Common myeloid progenitor, CD34-positive (primary cell): ENCODE data around the gene LRG1.

Experiments used
- CTCF ChIA-PET: fragments of 350-600 bp; sonication (Branson Sonifier 250); formaldehyde crosslinking; loops from one replicate; lab custom pipeline; 2021; ENCODE audit warnings: antibody characterized with exemption; lab: Charles Lee
- POLR2A ChIA-PET: fragments of 350-600 bp; sonication (Branson Sonifier 250); formaldehyde crosslinking; loops from one replicate; lab custom pipeline; 2021; ENCODE audit warnings: antibody characterized with exemption; lab: Charles Lee
- DNase-seq, 3 donors: peaks; one replicate each; pipeline versions ENCODE4 v3.0.0 to v3.0.0-alpha.2; 2013
- H3K27ac ChIP-seq, 2 experiments: 1 replicate in 1 of 2; 2 replicates in 1 of 2; pipeline ENCODE4 v1.7.0; 2013; ENCODE audit warnings: inconsistent platforms in 2 of 2, low read length in 2 of 2, mild to moderate bottlenecking in 2 of 2, low read depth in 1 of 2, moderate library complexity in 1 of 2; ENCODE audit not compliant: severe bottlenecking in 2 of 2, insufficient read depth in 1 of 2, poor library complexity in 1 of 2
- H3K27me3 ChIP-seq, 5 experiments: replicated peaks in 2 of 5; 1 replicate in 3 of 5; 2 replicates in 2 of 5; pipeline versions ENCODE4 v1.6.1 to v1.7.0; 2013; ENCODE audit warnings: low read length in 4 of 5, mild to moderate bottlenecking in 2 of 5, moderate library complexity in 2 of 5, inconsistent platforms in 1 of 5; ENCODE audit not compliant: insufficient read depth in 5 of 5, control insufficient read depth in 4 of 5
- H3K36me3 ChIP-seq, 4 experiments: 1 replicate in 2 of 4; 2 replicates in 2 of 4; pipeline versions ENCODE4 v1.6.1 to v1.7.0; 2013; ENCODE audit warnings: low read length in 3 of 4, control low read depth in 1 of 4, mild to moderate bottlenecking in 1 of 4; ENCODE audit not compliant: control insufficient read depth in 4 of 4, insufficient read depth in 4 of 4
- H3K4me1 ChIP-seq, 4 experiments: 1 replicate in 3 of 4; 2 replicates in 1 of 4; pipeline versions ENCODE4 v1.6.1 to v1.7.1; 2013; ENCODE audit warnings: low read length in 3 of 4, mild to moderate bottlenecking in 3 of 4, control low read depth in 1 of 4, inconsistent platforms in 1 of 4, moderate library complexity in 1 of 4; ENCODE audit not compliant: control insufficient read depth in 4 of 4, insufficient read depth in 4 of 4; ENCODE audit errors: control extremely low read depth in 1 of 4
- H3K4me3 ChIP-seq, 7 experiments: 1 replicate in 4 of 7; 2 replicates in 3 of 7; pipeline versions ENCODE4 v1.5.1 to v1.7.0; 2013; ENCODE audit warnings: mild to moderate bottlenecking in 7 of 7, low read length in 6 of 7, moderate library complexity in 6 of 7, inconsistent platforms in 2 of 7, low read depth in 2 of 7, control low read depth in 1 of 7; ENCODE audit not compliant: insufficient read depth in 4 of 7, control insufficient read depth in 1 of 7; ENCODE audit errors: extremely low read depth in 1 of 7
- H3K9me3 ChIP-seq, 5 experiments: 1 replicate in 4 of 5; 2 replicates in 1 of 5; pipeline versions ENCODE4 v1.6.1 to v1.7.1; 2013; ENCODE audit warnings: low read length in 4 of 5, mild to moderate bottlenecking in 2 of 5, inconsistent platforms in 1 of 5, low read depth in 1 of 5, moderate library complexity in 1 of 5; ENCODE audit not compliant: control insufficient read depth in 4 of 5, insufficient read depth in 2 of 5; ENCODE audit errors: control extremely low read depth in 1 of 5
- WGBS: methylation state at CpG from one replicate; pipeline ENCODE4 v1.1.5; 2013; ENCODE audit not compliant: insufficient coverage; 5-methylcytosine and 5-hydroxymethylcytosine counted together

Gene LRG1

GRCh38 chr19:4516939-4517300 lies 22.9 kb downstream of the LRG1 start:
- no peaks in the 10 kb centered on the region for H3K4me1 ChIP-seq
- no peaks in the 10 kb centered on the region for H3K27me3 ChIP-seq
- no peak overlapping the region for H3K4me3 ChIP-seq
- no peak for DNase-seq
- no peaks in the 10 kb centered on the region for H3K36me3 ChIP-seq
- WGBS, result 70% methylated on average over 8 of the region's 8 CpGs
- H3K27ac ChIP-seq, result no peak overlapping the region
- POLR2A ChIA-PET, result no interaction called here
- H3K9me3 ChIP-seq, result no peaks in the 10 kb centered on the region
- CTCF ChIA-PET, result interaction anchor here (1.5 to 1.8 kb wide), 2 partner anchors 9 to 24 kb away, joined by 4 to 6 read pairs; no protein-coding TSS in a partner anchor

GRCh38 chr19:4516199-4516938 lies 23.5 kb downstream of the LRG1 start:
- Histone ChIP-seq H3K9me3 (no peaks in the 10 kb centered on the region), H3K4me1 (no peaks in the 10 kb centered on the region), H3K27me3 (no peaks in the 10 kb centered on the region), H3K4me3 (no peak overlapping the region), H3K27ac (no peak overlapping the region), H3K36me3 (no peaks in the 10 kb centered on the region)
- CTCF ChIA-PET, result interaction anchor here (1.5 to 1.8 kb wide), 2 partner anchors 9 to 24 kb away, joined by 4 to 6 read pairs; no protein-coding TSS in a partner anchor
- no peak for DNase-seq
- WGBS, result 68% methylated on average over 13 of the region's 14 CpGs
- POLR2A ChIA-PET, result no interaction called here

GRCh38 chr19:4515732-4516131 lies 24.1 kb downstream of the LRG1 start:
- CTCF ChIA-PET, result interaction anchor here (1.8 kb wide), 1 partner anchor 25 kb away, joined by 4 read pairs; no protein-coding TSS in a partner anchor
- POLR2A ChIA-PET, result no interaction called here
- 96% methylated on average over 3 of the region's 5 CpGs for WGBS

DNA sequence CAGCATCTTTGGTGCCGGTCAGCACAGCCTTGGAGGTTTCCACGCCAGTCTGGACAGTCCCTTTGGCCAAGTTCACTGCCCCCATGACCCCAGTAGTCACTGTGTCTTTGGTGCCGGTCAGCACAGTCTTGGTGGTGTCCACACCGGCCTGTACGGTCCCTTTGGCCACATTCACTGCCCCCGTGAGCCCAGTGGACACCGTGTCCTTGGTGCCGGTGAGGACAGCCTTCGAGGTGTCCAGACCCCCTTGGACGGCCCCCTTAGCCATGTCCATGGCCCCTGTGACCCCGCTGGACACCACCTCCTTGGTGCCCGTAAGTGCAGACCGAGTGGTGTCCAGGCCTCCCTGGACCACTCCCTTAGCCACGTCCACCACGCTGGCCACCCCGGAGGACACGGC lies 26.6 kb downstream of the LRG1 start:
- H3K27ac ChIP-seq, result no peak overlapping the region
- no peaks in the 10 kb centered on the region for H3K27me3 ChIP-seq
- no peaks in the 10 kb centered on the region for H3K36me3 ChIP-seq
- no peak overlapping the region for H3K4me3 ChIP-seq
- no peaks in the 10 kb centered on the region for H3K9me3 ChIP-seq
- H3K4me1 ChIP-seq, result no peaks in the 10 kb centered on the region
- DNase-seq, result no peak
- CTCF ChIA-PET, result interaction anchor here (0.6 kb wide), 1 partner anchor 86 kb away, joined by 3 read pairs; no protein-coding TSS in a partner anchor
- POLR2A ChIA-PET, result no interaction called here
- 91% methylated on average over 16 of the region's 17 CpGs for WGBS

More at GRCh38 chr19:4515732-4516131, 24.1 kb downstream of the LRG1 start:
- Histone ChIP-seq H3K9me3 (no peaks in the 10 kb centered on the region), H3K27ac (no peak overlapping the region), H3K4me3 (no peak overlapping the region), H3K36me3 (no peaks in the 10 kb centered on the region), H3K27me3 (no peaks in the 10 kb centered on the region), H3K4me1 (no peaks in the 10 kb centered on the region)
- DNase-seq, result no peak

DNA sequence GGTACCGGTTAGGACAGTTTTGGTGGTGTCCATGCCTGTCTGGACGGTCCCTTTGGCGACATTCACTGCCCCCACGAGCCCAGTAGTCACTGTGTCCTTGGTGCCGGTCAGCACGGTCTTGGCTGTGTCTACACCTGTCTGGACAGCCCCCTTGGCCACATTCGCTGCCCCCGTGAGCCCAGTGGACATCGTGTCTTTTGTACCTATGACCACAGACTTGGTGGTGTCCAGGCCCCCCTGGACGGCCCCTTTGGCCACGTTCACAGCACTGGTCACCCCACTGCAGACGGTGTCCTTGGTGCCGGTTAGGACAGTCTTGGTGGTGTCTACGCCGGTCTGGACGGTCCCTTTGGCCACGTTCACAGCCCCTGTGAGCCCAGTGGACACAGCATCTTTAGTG lies 27.8 kb downstream of the LRG1 start:
- Histone ChIP-seq H3K27me3 (no peaks in the 10 kb centered on the region), H3K36me3 (no peaks in the 10 kb centered on the region), H3K9me3 (no peaks in the 10 kb centered on the region), H3K27ac (no peak overlapping the region), H3K4me1 (no peaks in the 10 kb centered on the region), H3K4me3 (no peak overlapping the region)
- CTCF ChIA-PET, result no interaction called here
- POLR2A ChIA-PET, result no interaction called here
- WGBS, result 94% methylated on average over 17 of the region's 17 CpGs
- no peak for DNase-seq

- WGBS, result 88% methylated on average over 26 of the region's 27 CpGs
- CTCF ChIA-PET, result no interaction called here
- POLR2A ChIA-PET, result no interaction called here
- no peaks in the 10 kb centered on the region for H3K9me3 ChIP-seq
- no peak overlapping the region for H3K4me3 ChIP-seq
- no peak for DNase-seq
- H3K4me1 ChIP-seq, result peaks cover 0 to 3% (median 1%) of the 10 kb centered on the region in 4 experiments
- no peaks in the 10 kb centered on the region for H3K36me3 ChIP-seq
- H3K27ac ChIP-seq, result no peak overlapping the region
- no peaks in the 10 kb centered on the region for H3K27me3 ChIP-seq
Observed at GRCh38 chr19:4511300-4512054, 28.4 kb downstream of the LRG1 start.
